Mucosa of descending colon (tissue), 3 donors: ENCODE data around the gene VSIG10. TPM values are rescaled to one million over a fixed set of nuclear protein-coding genes. Genes with fewer than 3 reads are reported as not detected.
"Not testable (repeated sequence)": the region's sequence is repeated elsewhere in the genome, so short reads cannot be mapped to it uniquely, and the experiment has no call there.

Experiments
- ATAC-seq: fragments of 200-7000 bp; cut with Tn5 transposase; one replicate; pipeline ENCODE4 v1.9.1; 2020; ENCODE audit warnings: mild to moderate bottlenecking, moderate library complexity
- DNase-seq, 3 donors: peaks; one replicate each; pipeline ENCODE4 v3.0.0-alpha.2; 2020
- H3K36me3 ChIP-seq: fragments of 200-600 bp; one replicate; pipeline ENCODE4 v1.8.0; 2021; ENCODE audit warnings: low read depth, mild to moderate bottlenecking
- H3K4me1 ChIP-seq: fragments of 200-600 bp; one replicate; pipeline ENCODE4 v1.8.0; 2021; ENCODE audit warnings: low read depth, mild to moderate bottlenecking
- H3K4me3 ChIP-seq: fragments of 200-600 bp; one replicate; pipeline ENCODE4 v1.8.0; 2021; ENCODE audit warnings: mild to moderate bottlenecking
- H3K9me3 ChIP-seq: fragments of 200-600 bp; one replicate; pipeline ENCODE4 v1.8.0; 2021; ENCODE audit warnings: mild to moderate bottlenecking
- intact Hi-C, 2 donors: fragments of 100-400 bp; cut with DNase I in 1 of 2; cut with micrococcal nuclease in 1 of 2; formaldehyde crosslinking; loops; one replicate each; pipeline versions ENCODE4 v1.11.0 to v1.11.1; 2022; cut with DNase I, micrococcal nuclease
- total RNA-seq, 3 donors: library from RNA; stranded (reverse); fragmentation: NEBNext Ultra II Directional in 2 of 3; extraction: Animal tissue kit (Norgen Biotek cat#: 25700) in 2 of 3; gene quantifications; one replicate each; pipeline versions ENCODE4 v1.2.1 to v1.2.4, GENCODE V29; 2021 to 2023
- TF ChIP-seq, protein P1 (sequence below): fragments of 200-600 bp; IDR thresholded peaks from one replicate; pipeline ENCODE4 v1.8.0; 2022; ENCODE audit warnings: antibody characterized with exemption, mild to moderate bottlenecking
- donor health status: DM: no; HTN: no; CAD: no; lungs with moderate emphysema.
- donor health status: DM: no; HTN: no; CAD: no.
- donor health status: DM: no; HTN: yes; CAD: no.

The VSIG10 gene
- total RNA-seq, 3 donors from 2014 or later: 56.2 to 131 (median 68.7) TPM

DNA sequence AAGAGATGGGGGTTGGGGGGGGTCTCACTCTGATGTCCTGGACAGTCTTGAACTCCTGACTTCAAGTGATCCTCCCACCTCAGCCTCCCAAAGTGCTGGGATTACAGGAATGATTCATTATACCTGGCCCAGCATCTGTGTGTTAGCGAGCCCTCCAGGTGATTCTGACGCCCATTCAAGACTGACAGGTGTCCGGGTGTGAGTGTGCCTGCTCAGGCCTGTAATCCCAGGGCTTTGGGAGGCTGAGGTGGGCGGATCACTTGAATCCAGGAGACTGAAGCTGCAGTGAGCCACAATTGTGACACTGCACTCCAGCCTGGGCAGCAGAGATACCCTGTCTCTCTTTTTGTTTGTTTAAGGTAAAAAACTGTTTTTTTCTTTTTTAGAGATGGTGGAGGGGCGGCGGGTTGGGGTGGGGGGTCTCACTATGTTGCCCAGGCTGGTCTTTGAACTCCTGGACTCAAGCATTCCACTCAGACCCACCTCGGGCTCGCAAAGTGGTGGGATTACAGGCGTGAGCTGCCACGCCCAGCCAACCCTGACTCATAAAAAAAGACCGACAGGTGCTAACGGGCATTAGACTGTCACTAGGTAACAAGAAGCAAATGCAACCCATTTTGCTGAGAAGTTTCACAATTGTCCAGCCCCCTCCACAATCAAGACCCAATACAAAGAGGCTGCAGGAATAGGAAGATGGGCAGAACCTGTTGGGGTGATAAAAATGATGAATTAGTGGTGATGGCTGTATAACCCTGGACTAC is 4.7 kb downstream of the VSIG10 start:
- intact Hi-C loops: no loop called here
- Histone ChIP-seq H3K4me1 (peaks cover 28% of the 10 kb centered on the region), H3K9me3 (no peaks in the 10 kb centered on the region), H3K36me3 (no peaks in the 10 kb centered on the region), H3K4me3 (no peak overlapping the region)
- peak in 2 of 3 donors; percentile 53 to 70 for DNase-seq
- TF ChIP-seq, protein P1, sequence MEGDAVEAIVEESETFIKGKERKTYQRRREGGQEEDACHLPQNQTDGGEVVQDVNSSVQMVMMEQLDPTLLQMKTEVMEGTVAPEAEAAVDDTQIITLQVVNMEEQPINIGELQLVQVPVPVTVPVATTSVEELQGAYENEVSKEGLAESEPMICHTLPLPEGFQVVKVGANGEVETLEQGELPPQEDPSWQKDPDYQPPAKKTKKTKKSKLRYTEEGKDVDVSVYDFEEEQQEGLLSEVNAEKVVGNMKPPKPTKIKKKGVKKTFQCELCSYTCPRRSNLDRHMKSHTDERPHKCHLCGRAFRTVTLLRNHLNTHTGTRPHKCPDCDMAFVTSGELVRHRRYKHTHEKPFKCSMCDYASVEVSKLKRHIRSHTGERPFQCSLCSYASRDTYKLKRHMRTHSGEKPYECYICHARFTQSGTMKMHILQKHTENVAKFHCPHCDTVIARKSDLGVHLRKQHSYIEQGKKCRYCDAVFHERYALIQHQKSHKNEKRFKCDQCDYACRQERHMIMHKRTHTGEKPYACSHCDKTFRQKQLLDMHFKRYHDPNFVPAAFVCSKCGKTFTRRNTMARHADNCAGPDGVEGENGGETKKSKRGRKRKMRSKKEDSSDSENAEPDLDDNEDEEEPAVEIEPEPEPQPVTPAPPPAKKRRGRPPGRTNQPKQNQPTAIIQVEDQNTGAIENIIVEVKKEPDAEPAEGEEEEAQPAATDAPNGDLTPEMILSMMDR: no peak
- ATAC-seq: peak; percentile 37

DNA sequence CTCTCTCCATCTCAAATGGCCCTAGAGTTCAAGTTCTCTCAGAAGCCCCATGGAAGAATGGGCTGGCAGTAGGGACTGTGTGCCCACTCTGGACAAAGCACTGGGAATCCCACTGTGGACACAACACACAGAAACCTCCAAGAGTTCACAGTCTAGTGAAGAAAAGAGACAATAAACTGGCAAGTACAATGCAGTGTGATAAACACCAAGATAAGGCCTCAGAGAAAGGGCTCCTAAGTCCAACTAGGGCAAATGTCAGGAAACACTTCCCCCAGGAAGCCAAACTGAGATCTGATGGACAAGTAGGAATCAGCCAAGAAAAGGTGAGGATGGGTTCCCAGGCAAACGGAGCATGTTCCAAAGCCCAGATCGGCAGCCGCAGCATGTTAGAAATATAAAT is 5.4 kb downstream of the VSIG10 start:
- peaks cover 28% of the 10 kb centered on the region for H3K4me1 ChIP-seq
- intact Hi-C loops: no loop called here
- H3K36me3 ChIP-seq: no peaks in the 10 kb centered on the region
- ATAC-seq: peak; percentile 79
- TF ChIP-seq, protein P1: no peak
- peak in 2 of 3 donors; percentile 46 to 64 for DNase-seq
- H3K9me3 ChIP-seq: no peaks in the 10 kb centered on the region
- H3K4me3 ChIP-seq: no peak overlapping the region

DNA sequence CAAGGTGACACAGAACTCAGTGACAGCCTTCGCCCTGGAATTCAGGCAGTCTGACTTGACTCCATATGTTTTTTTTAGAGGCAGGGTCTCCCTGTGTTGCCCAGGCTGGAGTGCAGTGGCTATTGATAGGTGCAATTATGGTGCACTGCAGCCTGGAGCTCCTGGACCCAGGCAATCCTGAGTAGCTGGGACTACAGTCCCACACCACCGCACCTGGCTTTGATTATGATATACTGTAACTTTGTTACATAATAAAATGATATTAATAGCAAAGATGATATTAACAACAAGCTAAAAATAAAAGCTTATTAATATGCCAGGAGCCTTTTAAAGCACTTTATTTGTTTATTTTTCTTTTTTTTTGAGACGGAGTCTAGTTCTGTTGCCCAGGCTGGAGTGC is 9.8 kb downstream of the VSIG10 start:
- H3K4me3 ChIP-seq: no peak overlapping the region
- ATAC-seq: no peak
- H3K36me3 ChIP-seq: no peaks in the 10 kb centered on the region
- H3K4me1 ChIP-seq: peaks cover 8% of the 10 kb centered on the region
- no peak for DNase-seq
- TF ChIP-seq, protein P1: no peak
- intact Hi-C loops: no loop called here
- no peaks in the 10 kb centered on the region for H3K9me3 ChIP-seq

DNA sequence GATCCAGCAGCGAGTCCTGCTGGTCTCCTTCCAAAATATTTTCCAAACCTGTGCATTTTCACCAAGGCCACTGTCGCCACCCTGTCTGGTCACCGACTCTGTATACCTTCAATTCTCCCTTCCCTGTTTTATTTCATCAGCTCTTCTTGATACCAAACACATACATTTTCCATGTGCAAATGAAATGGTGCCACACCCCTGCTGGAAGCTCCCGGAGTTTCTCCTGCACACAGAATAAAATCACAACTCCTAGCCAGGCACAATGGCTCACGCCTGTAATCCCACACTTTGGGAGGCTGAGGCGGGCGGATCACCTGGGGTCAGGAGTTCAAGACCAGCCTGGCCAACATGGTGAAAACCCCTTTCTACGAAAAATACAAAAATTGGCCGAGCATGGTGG is 14.0 kb downstream of the VSIG10 start:
- H3K4me3 ChIP-seq: no peak overlapping the region
- DNase-seq: peak in 2 of 3 donors; percentile 35 to 38

DNA sequence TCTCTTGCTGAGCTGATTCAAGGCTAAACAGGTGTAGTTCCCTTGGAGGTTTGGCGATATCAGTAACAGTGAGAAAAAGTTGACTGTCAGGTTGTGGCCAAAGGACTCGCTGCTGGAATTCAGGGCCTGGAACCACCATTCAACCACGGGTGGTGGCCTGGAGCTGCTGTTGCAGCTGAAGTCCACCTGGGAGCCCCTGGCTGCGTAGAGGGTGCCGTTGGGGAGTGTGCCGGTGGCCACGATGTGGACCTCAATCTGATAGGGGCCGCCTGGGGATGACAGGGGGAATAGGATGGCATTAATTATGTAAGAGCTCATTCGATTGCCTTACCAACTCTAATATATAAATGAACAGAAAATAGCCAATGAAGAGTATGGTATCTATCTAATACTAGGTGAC is 21.6 kb downstream of the VSIG10 start:
- no peaks in the 10 kb centered on the region for H3K9me3 ChIP-seq
- intact Hi-C loops: no loop called here
- H3K4me3 ChIP-seq: no peak overlapping the region
- H3K36me3 ChIP-seq: peaks cover 10% of the 10 kb centered on the region
- TF ChIP-seq, protein P1: no peak
- DNase-seq (no peak), ATAC-seq (no peak)
- no peaks in the 10 kb centered on the region for H3K4me1 ChIP-seq

More for the DNA sequence above, 14.0 kb downstream of the VSIG10 start:
- TF ChIP-seq, protein P1: no peak
- intact Hi-C loops: no loop called here
- no peaks in the 10 kb centered on the region for H3K9me3 ChIP-seq
- no peaks in the 10 kb centered on the region for H3K4me1 ChIP-seq
- no peaks in the 10 kb centered on the region for H3K36me3 ChIP-seq
- ATAC-seq: peak; percentile 33

DNA sequence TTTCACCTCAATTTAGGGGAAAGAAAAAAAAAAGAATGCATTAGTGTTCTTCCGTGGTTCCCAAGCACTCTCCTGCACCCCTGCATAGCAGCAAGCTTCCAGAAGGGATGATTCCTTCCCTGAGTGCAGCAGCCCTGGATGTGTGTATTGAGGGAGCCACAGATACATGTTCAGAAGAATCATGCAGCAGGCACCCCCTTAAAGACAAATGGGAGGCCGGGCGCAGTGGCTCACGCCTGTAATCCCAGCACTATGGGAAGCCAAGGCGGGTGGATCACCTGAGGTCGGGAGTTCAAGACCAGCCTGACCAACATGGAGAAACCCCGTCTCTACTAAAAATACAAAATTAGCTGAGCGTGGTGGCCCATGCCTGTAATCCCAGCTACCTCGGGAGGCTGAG is 22.3 kb downstream of the VSIG10 start:
- H3K36me3 ChIP-seq: peaks cover 10% of the 10 kb centered on the region
- H3K4me3 ChIP-seq, H3K9me3 ChIP-seq, ATAC-seq, DNase-seq, intact Hi-C loops, H3K4me1 ChIP-seq: not testable (repeated sequence)
